Ovary (tissue), 3 donors: ENCODE data around the gene LMTK2.

Source experiments
- EP300 ChIP-seq: sonication (generic); formaldehyde crosslinking; IDR thresholded peaks from one replicate; pipeline ENCODE4 v1.6.1; 2017; ENCODE audit warnings: antibody characterized with exemption
- TF ChIP-seq, protein P1 (sequence below), 3 donors: fragments of 450-650 bp in 2 of 3; fragments of 200-600 bp in 1 of 3; IDR thresholded peaks; one replicate each; pipeline versions ENCODE4 v1.5.1 to v1.8.0; 2016 to 2022; ENCODE audit warnings: antibody characterized with exemption in 3 of 3, mild to moderate bottlenecking in 1 of 3
- donor health status: DM: no; HTN: no; CAD: no.

DNA sequence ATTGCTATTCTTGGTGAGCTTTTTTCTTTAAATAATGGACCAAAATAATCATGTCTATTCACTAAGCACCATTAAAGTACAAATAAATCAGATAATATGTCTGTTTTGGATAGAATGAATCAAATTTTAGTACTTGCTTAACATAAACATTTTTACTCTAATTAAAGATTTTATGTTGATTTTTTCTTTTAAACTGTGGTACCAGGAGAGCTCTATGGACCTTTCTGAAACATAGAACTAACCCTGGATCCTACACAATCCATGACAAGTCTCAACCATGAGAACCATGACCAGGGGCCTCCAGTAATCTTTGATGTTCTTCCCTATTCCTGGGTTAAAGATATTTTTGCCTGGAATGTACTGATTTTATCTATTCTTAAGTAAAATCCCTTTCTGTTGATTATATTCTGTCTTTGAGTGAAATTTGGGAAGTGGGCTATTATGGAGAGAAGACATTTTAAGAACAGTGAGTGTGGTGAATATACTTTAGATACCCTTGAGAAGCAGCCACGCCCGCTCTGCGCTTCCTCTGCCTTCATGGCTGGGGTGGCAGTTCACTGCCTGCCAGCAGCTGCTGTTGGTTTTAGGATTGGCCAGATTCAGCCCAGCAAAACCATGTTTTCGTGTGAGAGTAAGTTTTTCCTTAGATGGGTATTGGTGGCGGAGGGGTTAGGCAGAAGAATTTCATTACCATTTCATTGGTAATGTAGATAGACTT, 62.4 kb downstream of the LMTK2 start:
- TF ChIP-seq, protein P1, sequence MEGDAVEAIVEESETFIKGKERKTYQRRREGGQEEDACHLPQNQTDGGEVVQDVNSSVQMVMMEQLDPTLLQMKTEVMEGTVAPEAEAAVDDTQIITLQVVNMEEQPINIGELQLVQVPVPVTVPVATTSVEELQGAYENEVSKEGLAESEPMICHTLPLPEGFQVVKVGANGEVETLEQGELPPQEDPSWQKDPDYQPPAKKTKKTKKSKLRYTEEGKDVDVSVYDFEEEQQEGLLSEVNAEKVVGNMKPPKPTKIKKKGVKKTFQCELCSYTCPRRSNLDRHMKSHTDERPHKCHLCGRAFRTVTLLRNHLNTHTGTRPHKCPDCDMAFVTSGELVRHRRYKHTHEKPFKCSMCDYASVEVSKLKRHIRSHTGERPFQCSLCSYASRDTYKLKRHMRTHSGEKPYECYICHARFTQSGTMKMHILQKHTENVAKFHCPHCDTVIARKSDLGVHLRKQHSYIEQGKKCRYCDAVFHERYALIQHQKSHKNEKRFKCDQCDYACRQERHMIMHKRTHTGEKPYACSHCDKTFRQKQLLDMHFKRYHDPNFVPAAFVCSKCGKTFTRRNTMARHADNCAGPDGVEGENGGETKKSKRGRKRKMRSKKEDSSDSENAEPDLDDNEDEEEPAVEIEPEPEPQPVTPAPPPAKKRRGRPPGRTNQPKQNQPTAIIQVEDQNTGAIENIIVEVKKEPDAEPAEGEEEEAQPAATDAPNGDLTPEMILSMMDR (IDR thresholded peaks at IDR 0.05), result no peak
- no peak for TF ChIP-seq EP300
